NCI-H748 treated with DMSO at 0.1 percent for 48 hours (cell line): ENCODE results near the gene IDE.
"Not testable (repeated sequence)": the region's sequence is repeated elsewhere in the genome, so short reads cannot be mapped to it uniquely, and the experiment has no call there.

Source experiments
- DNase-seq: peaks from one replicate; lab custom pipeline; 2025; lab: John Stamatoyannopoulos, UW

Gene IDE

GRCh38 chr10:92492748-92493240 is 81.1 kb downstream of the IDE start:
- DNase-seq = no peak

- no peak for DNase-seq
Measured at GRCh38 chr10:92490387-92490786, 83.5 kb downstream of the IDE start.

- no peak for DNase-seq
Measured at GRCh38 chr10:92486637-92487036, 87.3 kb downstream of the IDE start.

GRCh38 chr10:92483539-92483938 is 90.4 kb downstream of the IDE start:
- DNase-seq = no peak

GRCh38 chr10:92480413-92480812 is 93.5 kb downstream of the IDE start:
- DNase-seq = no peak

- DNase-seq = no peak
Measured at GRCh38 chr10:92479547-92479946, 94.3 kb downstream of the IDE start.

GRCh38 chr10:92478536-92478935 is 95.4 kb downstream of the IDE start:
- DNase-seq = no peak

- no peak for DNase-seq
Measured at GRCh38 chr10:92475357-92475868, 98.5 kb downstream of the IDE start.

GRCh38 chr10:92470026-92470425 is 103.9 kb downstream of the IDE start:
- no peak for DNase-seq

GRCh38 chr10:92464364-92464763 is 109.5 kb downstream of the IDE start:
- no peak for DNase-seq

- DNase-seq = no peak
Measured at GRCh38 chr10:92463582-92463981, 110.3 kb downstream of the IDE start.

- DNase-seq = not testable (repeated sequence)
Measured at GRCh38 chr10:92454955-92455354, 118.9 kb downstream of the IDE start.

GRCh38 chr10:92452313-92452712 is 121.6 kb downstream of the IDE start:
- no peak for DNase-seq

- DNase-seq = no peak
Measured at GRCh38 chr10:92451431-92451830, 122.5 kb downstream of the IDE start.

- no peak for DNase-seq
Measured at GRCh38 chr10:92450896-92451295, 123.0 kb downstream of the IDE start.

GRCh38 chr10:92440578-92440977 is 133.3 kb downstream of the IDE start:
- DNase-seq = no peak

GRCh38 chr10:92438220-92438619 is 135.7 kb downstream of the IDE start:
- DNase-seq = no peak

- no peak for DNase-seq
Measured at GRCh38 chr10:92436611-92437010, 137.3 kb downstream of the IDE start.

GRCh38 chr10:92436065-92436464 is 137.8 kb downstream of the IDE start:
- DNase-seq = not testable (repeated sequence)

GRCh38 chr10:92434385-92434784 is 139.5 kb downstream of the IDE start:
- DNase-seq = no peak

- DNase-seq = no peak
Measured at GRCh38 chr10:92432596-92432995, 141.3 kb downstream of the IDE start.

GRCh38 chr10:92430103-92430502 is 143.8 kb downstream of the IDE start:
- no peak for DNase-seq

- DNase-seq = no peak
Measured at GRCh38 chr10:92421550-92421949, 152.3 kb downstream of the IDE start.

- no peak for DNase-seq
Measured at GRCh38 chr10:92420546-92421275, 153.2 kb downstream of the IDE start.
